ENCODE data around the gene TPD52L1.
"Not testable (repeated sequence)": the region's sequence is repeated elsewhere in the genome, so short reads cannot be mapped to it uniquely, and the experiment has no call there.

The TPD52L1 gene

DNA sequence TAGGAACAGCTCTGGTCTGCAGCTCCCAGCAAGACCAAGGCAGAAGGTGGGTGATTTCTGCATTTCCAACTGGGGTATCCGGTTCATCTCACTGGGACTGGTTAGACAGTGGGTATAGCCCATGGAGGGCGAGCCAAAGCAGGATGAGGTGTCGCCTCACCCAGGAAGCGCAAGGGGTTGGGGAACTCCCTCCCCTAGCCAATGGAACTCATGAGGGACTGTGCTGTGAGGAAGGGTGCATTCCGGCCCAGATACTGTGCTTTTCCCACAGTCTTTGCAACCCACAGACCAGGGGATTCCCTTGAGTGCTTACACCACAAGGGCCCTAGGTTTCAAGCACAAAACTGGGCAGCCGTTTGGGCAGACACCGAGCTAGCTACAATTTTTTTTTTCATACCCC lies 126.4 kb downstream of the TPD52L1 start:
- DNase-seq: no peak

DNA sequence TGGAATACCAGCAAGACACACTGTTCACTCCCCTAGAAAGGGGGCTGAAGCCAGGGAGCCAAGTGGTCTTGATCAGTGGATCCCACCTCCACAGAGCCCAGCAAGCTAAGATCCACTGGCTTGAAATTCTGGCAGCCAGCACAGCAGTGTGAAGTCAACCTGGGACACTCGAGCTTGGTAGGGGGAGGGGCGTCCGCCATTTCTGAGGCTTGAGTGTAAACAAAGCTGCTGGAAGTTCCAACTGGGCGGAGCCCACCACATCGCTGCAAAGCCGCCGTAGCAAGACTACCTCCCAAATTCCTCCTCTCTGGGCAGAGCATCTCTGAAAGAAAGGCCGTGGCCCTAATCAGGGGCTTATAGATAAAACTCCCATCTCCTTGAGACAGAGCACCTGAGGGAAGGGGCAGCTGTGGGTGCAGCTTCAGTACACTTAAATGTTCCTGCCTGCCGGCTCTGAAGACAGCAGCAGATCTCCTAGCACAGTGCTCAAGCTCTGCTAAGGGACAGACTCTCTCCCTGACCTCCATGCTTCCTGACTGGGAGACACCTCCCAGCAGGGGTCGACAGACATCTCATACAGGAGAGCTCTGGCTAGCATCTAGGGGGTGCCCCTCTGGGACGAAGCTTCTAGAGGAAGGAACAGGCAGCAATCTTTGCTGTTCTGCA lies 126.9 kb downstream of the TPD52L1 start:
- DNase-seq: not testable (repeated sequence)

DNA sequence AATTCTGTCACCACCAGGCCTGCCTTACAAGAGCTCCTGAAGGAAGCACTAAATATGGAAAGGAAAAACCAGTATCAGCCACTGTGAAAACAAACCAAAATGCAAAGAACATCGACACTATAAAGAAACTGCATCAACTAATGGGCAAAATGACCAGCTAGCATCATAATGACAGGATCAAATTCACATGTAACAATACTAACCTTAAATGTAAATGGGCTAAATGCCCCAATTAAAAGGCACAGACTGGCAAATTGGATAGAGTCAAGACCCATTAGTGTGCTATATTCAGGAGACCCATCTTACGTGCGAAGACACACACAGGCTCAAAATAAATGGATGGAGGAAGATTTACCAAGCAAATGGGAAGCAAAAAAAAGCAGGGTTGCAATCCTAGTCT lies 128.9 kb downstream of the TPD52L1 start:
- DNase-seq: not testable (repeated sequence)

DNA sequence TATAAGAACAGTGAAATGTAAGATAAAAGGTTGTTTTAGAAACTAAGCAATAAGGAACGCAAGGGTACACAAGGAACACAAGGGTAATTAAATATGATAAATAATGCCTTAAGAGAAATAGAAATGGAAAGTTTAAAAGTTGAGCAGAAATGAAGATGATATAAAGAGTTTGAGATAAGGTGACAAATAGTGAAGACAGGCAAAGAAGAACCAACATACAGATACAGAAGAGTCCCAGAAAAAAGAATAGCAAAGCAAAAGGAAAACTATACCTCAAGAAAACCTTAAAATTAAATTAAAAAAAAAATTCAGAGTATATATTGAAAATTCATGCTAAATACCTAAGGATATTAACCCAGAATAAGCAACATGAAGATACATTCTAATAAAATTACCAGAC lies 131.8 kb downstream of the TPD52L1 start:
- DNase-seq: no peak

DNA sequence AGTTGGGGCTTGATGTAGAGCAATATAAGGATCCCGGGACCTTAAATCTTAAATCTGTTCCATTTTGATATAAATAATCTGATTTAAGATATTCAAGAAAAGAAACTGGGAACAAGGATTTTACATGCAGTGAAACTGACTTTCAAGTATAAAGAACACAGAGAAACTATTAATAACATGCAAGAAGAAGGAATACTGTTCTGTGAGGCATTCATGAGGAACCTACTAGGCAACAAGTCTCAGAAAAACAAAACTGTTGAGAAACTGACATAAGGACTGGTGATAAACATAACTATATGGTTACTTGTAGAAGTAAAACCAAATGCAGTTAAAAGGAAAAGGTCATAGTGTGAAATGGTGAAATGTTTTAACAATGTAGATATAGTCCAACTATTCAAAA lies 132.4 kb downstream of the TPD52L1 start:
- DNase-seq: no peak

DNA sequence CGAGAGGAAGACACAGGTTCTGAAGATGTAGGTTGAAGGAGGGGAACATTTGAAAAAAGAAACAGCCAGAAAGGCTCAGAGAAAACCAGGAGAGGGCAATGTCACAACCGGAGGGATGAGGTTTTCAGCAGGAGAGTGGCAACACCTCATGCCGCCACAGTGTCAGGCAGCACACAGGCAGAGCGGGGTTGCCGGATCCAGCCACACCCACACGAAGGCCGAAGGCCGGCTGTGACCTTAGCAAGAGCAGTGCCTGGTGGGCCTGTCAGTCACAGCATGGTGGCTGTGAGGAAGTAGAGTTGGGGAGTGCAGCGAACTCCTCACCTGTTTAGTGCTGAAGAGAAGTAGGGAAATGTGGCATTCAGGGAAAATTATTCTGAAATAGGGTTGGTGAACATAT lies 134.1 kb downstream of the TPD52L1 start:
- DNase-seq: no peak

DNA sequence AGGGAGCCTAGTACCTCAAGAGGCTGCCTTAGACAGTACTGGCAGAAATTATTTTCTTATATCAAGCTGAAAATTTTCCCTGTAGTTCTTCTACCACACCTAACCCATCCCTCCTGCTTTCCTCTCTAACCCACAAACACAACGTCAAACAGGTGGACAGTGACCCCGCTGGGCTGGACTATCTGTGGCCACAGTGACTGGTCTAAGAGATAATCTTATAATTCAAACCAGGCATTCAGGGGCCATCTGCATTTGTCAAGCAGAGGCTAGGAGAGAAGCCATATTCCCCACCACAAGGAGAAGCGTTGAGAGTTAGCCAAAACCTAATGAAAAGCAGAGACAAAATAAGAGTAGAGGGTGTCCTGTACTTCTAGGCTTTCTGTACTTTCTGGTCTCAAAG lies 140.0 kb downstream of the TPD52L1 start:
- DNase-seq: no peak

DNA sequence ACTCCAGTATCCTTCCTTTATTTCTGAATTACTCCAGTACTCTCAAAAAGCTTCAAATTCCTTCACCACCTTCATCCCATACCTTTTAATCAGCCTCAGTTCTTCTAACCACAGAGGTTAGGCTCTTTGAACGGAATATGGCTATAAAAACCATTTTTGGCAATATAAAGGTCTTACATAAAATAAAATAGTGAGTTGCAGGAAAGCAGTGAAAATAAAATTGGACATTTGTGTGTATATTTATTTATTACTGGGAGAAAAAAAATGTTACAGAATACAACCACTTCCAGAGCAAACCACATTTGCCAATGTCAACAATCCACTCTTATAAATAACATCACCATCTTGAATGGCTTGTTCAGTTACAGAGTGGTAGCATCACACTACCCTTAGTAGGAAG lies 140.5 kb downstream of the TPD52L1 start:
- DNase-seq: no peak

DNA sequence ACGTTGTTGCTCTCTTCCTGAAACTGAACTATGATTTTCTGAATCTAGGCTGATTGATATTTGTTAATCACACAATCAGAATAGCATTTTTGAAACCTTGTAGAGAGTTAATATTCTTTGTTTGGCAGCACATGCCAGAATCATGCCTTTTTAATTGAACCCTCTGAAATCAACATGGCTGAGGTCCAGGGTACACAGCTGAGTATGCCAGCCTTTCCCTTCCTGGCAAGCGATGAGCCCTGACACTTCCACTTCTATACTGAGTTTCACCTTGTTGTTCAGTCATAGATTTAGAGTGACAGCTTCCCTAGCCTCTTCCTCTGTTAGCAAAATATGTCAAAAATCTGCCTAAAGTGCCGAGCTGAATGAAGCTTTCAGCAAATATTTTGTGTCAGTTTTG lies 141.4 kb downstream of the TPD52L1 start:
- DNase-seq: no peak

DNA sequence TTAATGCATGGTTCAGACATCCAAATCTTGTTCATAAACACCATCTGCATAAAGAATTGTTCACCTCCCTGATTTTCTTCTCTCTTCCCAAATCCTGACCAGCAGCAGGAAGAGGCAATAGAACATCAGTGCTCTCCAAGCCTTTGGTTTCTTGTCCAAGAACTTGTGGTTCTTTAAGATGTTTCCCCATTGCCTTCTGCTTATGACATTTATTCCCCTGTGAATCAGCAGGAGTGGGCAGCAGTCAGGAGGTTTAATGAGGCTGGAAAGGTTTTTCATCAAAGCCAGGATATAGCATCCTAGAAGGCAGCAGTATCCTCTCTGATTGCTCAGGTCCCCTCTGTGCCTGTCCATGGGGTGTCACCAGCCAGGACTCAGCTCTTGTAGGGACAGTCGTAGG lies 142.9 kb downstream of the TPD52L1 start:
- DNase-seq: no peak

DNA sequence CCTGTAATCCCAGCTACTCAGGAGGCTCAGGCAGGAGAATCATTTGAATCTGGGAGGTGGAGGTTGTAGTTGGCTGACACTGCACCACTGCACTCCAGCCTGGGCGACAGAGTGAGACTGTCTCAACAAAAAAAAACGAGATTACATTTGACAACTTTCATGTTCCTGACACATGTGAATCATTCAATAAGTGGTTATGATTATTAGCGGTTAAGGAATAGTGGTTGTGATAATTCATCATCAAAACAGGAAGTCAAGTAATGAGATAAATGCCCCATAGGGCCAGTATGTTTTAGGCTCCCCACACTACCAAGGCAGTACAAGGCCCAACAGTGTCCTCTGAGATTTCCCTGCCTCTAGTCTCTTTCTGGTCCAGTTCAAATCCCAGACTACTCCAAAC lies 145.7 kb downstream of the TPD52L1 start:
- DNase-seq: peak in 1 of 2 donors; percentile 35

DNA sequence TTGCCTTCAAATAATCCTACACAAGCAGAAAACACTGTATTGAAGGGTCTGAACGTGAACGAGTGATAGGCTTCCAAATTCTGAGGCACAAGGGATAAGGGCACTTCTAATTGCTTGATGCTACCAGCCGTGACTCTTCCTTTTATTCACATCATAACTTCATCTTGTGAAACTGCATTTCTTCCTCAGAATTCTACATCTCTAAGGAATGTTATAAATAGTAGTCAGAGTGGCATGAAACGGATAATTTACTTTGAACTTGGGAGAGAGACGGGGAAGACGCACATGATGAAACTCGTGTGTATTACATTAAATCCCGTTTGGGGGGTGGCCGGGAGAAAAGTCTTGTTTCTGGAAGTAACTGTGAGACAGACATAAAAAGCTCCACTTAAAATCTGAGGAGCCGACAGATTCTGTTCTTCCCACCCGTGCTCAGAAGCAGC lies 147.4 kb downstream of the TPD52L1 start:
- peak in 1 of 2 donors; percentile 7 for DNase-seq

DNA sequence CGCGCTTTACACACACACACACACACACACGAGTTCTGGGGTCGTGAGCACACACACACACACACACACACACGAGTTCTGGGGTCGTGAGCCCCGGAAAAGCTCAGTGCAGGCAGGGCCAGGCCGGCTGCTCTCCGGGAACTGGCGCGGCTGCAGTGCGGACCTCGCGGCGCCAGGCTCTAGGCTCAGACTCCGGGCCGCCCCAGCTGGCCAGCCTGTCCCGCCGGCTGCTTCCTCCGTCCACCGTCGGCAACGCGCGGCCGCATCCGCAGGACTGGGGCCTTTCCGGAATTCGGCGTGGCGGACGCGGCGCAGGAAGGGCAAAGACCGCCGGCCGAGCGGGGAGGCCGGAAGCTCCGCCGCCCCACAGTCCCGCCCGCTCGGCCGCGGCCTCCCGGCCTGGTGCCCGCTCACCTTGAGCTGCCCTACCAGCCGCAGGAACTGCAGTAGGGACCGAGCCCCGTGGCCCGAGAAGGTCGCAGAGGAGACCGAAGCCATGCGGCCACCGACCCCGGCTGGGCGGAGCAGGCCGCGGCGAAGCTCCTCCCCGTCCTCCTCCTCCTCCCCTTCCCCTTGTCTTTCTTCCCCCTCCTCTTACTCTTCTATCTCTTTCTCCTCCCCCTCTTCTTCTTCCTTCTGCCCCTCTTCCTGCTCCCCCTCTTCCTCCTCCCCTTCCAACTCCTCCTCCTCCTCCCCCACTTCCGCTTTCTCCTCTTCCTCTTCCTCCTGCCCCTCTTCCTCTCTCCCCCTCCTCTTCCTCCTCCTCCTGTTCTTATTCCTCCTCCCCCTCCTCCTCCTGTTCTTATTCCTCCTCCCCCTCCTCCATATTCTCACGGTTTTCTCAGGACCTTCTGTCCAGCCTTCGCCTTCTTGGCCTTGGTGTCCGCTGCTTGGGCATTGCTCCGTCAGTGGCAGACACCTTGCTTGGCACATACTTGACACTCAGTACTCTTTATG lies 148.1 kb downstream of the TPD52L1 start, which contains the start of gene HDDC2:
HDDC2 (minus strand) TSS at position 533 of the 957 bp plus-strand sequence; CDS start at position 498, 35 bp downstream.
- peak; percentile 33 to 41 for DNase-seq

DNA sequence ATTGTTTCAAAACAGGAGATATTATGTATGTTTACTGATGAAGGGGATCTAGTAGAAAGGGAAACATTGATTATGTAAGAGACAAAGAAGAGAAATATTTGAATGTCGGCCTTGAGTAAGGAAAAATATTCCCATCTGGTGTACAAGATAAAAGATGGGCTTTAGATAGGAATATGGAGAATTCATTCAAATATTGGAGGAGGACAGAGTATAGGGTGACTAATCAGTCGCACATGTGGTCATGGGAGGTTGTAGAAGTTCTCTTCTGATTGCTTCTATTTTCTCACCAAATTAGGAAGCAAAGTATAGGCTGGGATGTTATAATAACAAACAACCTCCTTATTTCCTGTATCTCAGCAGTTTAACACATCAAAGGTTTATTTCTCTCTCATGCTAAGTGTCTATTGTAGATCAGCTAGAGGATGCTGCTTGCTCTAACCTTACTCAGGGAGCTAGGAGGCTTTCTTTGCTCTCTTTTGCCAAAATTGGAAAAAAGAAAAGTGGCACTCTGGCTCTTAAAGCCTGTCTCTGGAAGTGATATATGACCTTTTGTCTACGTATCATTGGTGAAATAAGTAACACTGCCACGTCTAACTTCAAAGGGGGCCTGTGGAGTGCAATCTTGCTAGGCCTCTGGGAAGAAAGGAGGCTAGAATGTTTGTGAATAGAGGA lies 149.4 kb downstream of the TPD52L1 start:
- peak in 1 of 2 donors; percentile 51 for DNase-seq

DNA sequence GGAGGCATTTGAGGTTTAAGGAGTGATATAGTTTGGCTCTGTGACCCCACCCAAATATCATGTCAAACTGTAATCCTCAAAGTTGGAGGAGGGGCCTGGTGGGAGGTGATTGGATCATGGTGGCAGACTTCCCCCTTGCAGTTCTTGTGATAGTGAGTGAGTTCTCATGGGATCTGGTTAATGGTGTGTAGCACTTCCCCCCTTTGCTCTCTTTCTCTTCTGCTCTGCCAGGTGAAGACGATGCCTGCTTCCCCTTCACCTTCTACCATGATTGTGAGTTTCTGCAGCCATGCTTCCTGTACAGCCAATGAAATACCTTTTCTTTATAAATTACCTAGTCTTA lies 149.9 kb downstream of the TPD52L1 start:
- DNase-seq: no peak

DNA sequence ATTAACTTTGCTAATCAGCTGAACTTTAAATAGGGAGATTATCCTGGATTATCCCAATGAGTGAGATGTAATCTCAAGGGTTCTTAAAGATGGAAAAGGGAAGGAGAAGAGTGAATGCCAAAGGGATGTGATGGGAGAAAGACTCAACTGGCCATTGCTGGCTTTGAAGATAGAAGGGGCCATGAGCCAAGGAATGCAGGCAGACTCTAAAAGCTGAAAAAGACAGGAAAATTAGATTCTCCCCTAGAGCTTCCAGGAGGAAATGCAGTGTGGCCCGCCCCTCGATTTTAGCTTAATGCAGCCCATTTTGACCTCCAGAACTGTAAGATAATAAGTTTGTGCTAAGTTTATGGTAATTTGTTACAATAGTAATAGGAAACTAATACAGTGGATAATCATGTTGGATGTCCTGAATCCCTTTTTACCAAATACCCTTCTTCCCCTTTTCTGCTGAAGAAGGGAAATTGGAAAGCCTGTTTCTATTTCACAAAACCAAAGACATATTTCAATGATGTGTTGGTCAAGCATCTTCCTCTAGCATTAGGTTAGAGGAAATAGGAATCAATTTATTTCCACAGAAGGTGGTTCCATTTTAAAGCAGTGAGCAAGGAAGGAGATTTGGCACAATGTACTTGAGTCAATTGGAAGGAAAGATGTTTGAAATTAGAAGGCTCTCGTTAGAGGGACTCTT lies 151.5 kb downstream of the TPD52L1 start:
- no peak for DNase-seq

DNA sequence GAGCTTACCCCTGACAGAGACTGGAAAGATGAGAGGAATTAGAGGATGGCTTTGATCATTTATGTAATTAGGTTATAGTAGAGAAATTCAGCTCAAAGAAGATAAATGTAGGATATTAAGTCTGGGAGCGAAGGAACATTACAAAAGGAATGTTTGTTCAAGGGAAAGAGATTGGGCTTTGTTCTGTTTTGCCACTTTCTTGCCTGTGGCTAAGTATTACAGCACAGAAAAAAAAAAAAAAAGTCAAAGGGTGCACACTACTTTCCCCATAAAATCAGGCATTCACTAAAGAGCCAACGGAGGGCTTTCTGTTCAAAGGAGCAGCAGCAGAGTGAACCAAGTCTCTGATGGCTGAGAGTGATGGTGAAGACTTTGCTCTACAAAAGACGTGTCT lies 153.2 kb downstream of the TPD52L1 start:
- no peak for DNase-seq

DNA sequence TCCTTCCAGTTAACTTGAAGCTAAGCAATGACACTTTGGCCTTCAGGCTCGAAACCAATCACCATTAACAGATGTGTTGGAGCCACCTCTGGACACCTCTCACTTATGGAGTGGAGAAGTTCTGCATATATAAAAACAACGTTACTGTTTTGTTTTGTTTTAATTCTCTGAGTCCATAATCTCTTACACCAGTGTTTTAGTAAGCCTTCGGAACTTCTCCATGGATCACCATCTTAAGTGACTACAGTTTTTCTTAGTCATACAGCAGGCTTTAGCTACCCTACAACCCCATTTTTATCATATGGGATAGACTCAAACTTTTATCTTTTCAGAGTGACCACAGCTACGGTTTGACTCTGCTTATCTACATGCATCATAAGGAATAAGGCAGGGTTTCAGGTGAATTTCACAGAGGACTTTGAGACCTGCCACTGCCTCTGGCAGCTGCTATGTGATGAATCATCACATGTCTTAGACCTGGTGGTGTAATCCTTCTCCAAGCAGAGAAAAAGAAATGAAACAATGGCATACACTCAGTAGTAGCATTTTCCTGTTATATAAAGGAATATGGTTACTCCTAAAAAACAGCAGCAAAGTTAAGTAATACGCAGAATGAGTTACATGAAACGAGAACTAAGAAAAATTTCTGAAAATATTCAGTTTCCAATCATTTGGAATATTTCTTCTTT lies 153.7 kb downstream of the TPD52L1 start:
- DNase-seq: no peak

DNA sequence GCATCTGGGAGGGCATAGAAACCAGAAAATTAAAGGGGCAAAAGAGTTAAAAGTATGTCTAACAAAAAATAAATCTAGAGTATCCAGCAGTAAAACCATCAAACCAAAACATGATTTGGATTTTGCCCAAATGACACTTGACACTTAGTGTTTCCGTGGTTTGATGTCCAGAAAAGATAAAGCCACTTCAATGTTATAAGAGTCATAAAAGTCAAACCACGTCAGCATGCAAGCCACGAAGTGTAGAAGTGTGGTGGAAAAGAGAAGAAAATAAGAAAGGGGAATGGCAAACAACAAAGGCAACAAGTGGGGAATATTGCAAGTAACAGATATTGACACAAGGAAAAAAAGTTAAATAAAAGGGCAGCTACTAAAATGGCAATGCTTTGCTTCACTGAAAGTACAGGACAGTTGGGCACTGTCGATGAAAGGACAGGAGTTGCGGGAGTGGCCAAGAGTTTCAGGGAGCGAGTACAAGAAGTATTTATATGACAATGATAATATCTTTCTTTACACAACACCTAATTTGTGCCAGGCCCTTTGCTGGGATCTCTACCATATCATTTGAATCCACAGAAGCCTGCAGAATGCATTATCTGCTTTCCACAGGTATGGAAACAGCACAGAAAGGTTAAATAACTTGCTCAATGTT lies 154.5 kb downstream of the TPD52L1 start:
- no peak for DNase-seq

DNA sequence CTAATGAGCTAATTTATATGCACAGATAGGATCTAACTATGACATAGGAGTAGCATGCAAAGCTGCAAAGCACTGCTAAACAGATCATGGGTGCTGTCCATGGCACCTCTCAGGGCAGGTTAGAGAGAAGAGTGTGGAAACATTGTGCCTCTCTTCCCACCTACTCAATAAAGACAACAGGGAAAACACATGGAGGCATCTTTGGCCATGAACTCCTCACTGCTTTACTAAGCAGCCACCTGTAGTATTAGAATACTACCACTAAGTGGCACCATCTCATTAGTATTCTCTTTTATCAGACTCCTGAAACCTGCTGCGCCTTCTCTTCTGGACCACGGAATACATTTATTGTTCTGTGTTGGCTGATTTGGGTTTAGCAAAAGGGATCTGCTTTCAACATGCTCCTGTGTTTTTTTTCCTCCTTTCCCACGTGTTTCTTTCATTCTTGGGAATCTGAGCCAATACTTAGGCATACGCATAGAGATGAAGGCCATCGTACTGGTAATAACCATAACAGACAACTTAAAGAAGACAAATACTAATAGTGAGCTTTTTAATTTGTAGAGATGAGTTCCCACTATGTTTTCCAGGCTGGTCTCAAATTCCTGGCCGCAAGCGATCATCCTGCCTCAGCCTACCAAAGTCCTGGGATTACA lies 157.5 kb downstream of the TPD52L1 start:
- DNase-seq: peak in 1 of 2 donors; percentile 72

DNA sequence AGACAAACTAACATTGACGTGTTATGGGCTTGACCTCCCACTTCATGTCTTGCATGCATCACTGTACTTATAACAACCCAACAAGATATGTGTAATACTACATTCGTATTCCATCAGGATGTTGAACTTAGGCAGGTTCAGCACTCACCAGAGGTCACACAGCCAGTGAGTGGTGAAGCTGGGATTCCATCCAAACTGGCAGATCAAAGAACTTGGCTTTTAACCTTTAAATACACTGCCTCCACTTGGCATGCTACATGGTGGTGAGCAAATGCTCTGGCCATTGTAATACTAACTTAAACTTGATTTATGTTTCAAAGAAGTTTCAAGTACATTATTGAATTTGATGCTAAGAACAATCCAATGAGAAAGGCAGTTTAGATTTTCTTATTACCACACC lies 158.9 kb downstream of the TPD52L1 start:
- DNase-seq: no peak
